AG09319 (cell line): ENCODE data around the gene CSNK1G1.

Experiments used
- DNase-seq: peaks from one replicate; pipeline ENCODE4 v3.0.0-alpha.2; 2010; ENCODE audit warnings: low read depth; ENCODE audit errors: extremely low read depth
- TF ChIP-seq, protein P1 (sequence below): IDR thresholded peaks from 2 replicates; pipeline ENCODE4 v1.5.1; 2011; ENCODE audit warnings: low read depth, mild to moderate bottlenecking, inconsistent platforms, low read length, moderate library complexity

CSNK1G1 gene

GRCh38 chr15:64161688-64162477 lies 194.1 kb downstream of the CSNK1G1 start:
- TF ChIP-seq, protein P1, sequence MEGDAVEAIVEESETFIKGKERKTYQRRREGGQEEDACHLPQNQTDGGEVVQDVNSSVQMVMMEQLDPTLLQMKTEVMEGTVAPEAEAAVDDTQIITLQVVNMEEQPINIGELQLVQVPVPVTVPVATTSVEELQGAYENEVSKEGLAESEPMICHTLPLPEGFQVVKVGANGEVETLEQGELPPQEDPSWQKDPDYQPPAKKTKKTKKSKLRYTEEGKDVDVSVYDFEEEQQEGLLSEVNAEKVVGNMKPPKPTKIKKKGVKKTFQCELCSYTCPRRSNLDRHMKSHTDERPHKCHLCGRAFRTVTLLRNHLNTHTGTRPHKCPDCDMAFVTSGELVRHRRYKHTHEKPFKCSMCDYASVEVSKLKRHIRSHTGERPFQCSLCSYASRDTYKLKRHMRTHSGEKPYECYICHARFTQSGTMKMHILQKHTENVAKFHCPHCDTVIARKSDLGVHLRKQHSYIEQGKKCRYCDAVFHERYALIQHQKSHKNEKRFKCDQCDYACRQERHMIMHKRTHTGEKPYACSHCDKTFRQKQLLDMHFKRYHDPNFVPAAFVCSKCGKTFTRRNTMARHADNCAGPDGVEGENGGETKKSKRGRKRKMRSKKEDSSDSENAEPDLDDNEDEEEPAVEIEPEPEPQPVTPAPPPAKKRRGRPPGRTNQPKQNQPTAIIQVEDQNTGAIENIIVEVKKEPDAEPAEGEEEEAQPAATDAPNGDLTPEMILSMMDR: no peak
- no peak for DNase-seq

- TF ChIP-seq, protein P1: no peak
- no peak for DNase-seq
Observed at GRCh38 chr15:64158363-64159134, 197.4 kb downstream of the CSNK1G1 start.

DNA sequence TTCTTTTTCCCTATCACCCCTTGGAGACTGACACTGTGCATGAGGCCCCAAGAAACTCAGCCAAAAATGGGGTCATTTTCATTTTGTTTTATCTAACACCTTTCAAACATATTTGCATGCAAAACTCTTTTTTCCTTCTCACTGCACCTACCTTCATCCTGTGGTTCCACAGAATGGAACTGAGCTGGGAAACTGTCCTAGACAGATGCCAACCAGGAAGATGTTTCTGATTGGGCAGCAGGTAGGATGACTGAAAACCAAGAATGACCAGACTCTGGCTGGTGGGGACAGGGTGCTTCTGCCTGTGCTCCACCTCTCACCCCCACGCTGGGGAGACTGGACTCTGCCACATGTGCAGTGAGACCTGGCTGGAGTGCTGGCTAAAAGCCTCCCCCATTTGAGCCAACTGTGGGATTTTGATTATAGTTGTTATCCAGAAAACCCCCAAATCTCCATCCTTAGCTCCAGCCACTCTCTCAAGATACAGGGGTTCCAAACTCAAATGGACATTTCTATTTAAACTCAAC lies 198.3 kb downstream of the CSNK1G1 start:
- no peak for DNase-seq
- TF ChIP-seq, protein P1: no peak

DNA sequence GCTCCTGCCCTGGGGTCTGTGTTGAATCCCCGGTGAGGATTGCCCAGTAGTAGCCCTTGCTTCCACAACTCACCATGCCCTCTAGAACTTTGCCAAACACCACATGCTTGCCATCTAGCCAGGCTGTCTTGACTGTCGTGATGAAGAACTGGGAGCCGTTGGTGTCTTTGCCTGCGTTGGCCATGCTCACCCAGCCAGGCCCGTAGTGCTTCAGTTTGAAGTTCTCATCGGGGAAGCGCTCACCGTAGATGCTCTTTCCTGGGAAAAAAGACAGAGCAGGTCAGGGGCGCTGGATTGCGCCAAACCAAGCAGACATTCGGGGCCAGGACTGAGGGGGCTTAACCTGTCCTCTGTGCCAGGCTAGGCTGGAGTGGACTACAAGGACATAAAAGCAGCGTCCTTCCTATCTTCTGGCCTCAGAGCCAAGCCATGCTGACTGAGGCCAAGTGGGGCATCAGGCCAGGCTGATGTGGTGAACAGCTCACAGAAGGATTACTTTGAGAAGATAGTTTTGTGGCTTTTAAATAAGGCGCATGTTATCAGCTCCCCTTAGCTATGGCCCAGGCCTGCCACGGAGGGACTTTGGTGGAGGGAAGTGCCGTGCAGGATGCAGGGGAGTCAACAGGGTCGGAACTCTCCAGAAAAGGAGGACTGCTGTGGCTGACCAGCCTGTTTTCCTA lies 199.2 kb downstream of the CSNK1G1 start:
- TF ChIP-seq, protein P1: no peak
- DNase-seq: no peak

DNA sequence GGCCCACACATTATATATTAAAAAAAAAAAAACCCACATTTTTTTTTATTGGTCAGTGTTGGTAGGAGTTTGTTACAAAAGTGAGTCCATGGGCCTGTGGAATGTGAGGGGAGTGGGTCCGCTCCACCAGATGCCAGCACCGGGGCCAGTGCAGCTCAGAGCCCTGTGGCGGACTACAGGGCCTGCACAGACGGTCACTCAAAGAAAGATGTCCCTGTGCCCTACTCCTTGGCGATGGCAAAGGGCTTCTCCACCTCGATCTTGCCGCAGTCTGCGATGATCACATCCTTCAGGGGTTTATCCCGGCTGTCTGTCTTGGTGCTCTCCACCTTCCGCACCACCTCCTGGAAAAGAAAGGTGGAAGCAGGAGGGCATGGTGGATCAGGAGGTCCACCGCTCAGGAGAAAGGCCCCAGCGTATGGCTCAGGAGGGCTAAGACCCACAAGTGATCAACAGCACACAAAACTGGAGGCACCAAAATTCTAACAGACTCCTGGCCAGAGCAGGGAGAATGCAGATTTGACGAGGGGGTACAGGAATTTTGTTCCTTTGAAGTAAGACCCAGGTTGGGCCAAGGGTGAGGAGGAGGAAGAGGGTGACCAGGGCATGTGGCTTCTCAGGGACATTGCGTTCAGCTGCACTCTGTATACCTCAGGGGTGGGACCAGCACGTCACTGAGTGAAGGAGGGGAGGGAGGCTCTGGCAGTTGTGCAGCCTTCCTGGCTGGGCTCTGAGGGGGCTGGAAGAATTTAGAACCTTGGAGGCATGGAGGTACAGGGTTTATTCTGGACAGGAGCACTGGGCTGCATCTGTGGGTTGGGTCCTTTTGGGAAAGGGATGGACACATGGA lies 199.9 kb downstream of the CSNK1G1 start:
- TF ChIP-seq, protein P1: no peak

DNA sequence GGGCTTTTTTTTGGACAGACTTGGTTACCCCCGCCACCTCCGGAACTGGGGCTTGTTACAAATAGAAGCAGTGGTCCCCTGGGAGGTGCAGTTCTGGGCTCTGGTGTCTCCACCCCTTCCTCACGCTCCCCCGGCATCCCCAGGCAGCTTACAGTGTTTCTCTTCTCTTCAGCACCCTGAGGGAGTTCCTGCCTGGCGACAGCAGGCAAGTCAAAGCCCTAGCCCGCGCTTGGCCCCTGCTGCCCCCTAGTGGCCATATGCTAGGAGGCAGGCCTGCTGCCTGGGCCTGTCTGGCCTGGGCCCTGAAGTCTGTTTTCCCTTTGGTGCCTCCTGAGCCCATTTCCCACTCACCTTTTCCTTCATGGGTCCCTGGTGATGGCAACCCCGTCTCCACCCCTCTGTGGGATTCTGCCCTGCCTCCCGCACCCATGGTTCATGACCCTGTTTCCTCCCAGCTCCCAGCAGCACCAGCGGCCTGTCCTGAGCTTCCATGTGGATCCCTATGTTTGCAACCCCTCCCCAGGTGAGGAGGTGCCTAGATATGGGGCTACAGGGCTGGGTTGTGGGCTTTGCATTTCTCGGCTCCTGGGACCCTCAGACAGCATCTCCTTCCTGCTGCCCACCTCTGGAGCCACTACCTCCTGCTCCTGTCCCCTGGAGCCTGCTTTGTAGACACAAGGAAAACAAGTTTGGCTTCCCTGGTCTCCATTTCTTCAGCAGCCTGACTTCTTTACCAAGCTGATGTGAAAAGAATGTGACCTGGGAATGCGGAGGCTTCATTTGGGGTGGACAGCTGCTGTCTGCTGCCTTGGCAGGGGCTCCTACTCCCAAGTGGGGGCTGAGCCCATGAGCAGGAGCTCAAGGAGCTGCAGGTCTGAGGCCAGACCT lies 202.2 kb downstream of the CSNK1G1 start:
- peak; percentile 67 for DNase-seq
- TF ChIP-seq, protein P1: peak; percentile 99

More for the DNA sequence above, 199.9 kb downstream of the CSNK1G1 start:
- DNase-seq: no peak
